ENCODE measurements around the gene IL1RN.

The IL1RN gene

DNA sequence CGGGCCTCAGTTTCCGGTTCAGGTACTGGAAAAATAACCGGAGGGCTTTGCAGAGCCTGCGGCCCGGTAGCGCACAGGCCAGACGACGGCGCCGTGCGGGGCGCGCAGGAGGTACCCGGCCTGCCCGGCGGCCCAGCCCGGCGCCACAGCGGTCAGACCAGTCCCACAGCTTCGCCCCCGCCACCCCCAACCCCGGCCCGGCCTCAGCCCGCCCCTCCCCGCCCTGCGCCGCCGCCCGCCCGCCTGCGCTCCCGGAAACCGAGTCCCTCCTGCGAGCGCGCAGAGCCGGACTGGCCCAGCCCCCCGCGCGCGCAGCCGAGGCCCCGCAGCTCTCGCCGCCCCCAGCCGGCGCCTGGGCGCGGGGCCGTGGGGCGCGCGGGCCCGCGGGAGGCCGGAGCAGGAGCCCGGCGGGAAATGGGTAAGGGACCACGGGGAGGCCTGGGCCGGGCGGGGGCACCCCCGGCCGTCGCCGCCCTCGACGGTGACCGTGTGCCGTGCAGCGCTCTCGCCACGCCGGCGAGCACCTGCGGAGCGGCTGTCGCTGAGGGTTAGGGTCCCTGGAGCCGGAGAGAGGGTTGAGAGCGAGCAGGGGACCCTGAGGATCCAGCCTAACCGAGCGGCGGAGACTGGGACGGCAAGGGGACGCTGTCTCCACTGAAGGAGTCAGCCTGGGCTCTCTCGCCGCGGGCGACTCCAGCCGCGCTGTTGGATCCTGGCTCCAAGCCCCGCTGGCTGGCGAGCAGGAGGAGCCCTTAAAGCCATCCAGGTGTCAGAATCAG lies 29.9 kb downstream of the IL1RN start:
- peak; percentile 64 for DNase-seq

GRCh38 chr2:113157897-113158753 lies 30.7 kb downstream of the IL1RN start:
- no peak for DNase-seq

- no peak for DNase-seq
Observed at GRCh38 chr2:113158884-113159553, 31.6 kb downstream of the IL1RN start.

- DNase-seq, result no peak
Observed at GRCh38 chr2:113160248-113160647, 32.9 kb downstream of the IL1RN start.

DNA sequence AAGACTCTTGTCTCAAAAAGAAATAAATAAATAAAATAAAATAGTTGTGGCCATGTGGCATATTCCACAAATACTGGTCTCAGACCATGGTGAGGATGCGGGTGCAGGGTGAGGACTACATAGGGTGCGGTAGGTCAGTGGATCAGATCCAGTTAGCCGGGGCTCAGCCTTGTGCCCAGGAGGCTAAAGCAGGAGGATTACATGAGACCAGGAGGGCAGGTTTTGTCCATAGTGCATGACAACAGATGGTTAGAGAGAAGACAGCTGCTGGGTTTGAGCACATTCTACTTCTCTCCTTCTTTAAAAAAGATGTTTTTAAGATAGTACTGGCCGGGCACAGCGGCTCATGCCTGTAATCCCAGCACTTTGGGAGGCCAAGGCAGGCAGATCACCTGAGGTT lies 33.6 kb downstream of the IL1RN start:
- no peak for DNase-seq

- DNase-seq, result no peak
Observed at GRCh38 chr2:113162173-113162572, 34.8 kb downstream of the IL1RN start.

GRCh38 chr2:113162869-113163268 lies 35.5 kb downstream of the IL1RN start:
- DNase-seq, result no peak

DNA sequence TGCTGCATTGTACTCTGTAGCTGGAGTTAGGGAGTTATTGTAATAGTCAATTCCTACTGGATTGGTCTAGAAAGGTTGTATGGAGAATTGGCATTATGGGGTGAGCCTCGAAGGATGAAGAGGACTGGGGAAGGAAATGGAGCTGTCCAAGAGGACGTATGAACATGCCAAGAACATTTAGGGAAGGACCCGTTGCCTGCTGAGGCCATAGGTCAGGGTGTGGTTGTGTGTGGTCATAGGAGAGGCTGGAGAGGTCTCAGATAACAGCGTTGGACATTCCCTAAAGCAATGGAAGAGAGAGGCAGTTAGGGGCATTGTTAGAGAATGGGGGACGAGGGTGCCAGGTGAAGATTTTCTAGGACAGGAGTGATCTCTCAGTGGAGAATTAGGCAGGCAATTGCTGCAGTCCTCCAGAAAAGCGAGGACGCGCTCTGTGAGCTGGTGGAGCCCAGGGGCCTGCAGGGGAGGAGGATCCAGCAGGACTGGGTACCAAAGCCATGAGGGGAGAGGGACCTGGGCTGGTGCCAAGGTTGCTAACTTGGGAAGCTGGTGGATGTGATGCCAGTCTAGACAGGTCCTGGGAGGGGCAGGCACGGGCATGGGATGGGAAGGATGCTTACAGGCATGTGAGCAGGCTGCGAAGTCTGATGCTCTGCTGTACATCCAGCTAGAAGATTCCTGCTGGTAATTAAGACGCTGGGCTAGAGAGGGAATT lies 37.0 kb downstream of the IL1RN start:
- no peak for DNase-seq

- no peak for DNase-seq
Observed at GRCh38 chr2:113164930-113165585, 37.7 kb downstream of the IL1RN start.

DNA sequence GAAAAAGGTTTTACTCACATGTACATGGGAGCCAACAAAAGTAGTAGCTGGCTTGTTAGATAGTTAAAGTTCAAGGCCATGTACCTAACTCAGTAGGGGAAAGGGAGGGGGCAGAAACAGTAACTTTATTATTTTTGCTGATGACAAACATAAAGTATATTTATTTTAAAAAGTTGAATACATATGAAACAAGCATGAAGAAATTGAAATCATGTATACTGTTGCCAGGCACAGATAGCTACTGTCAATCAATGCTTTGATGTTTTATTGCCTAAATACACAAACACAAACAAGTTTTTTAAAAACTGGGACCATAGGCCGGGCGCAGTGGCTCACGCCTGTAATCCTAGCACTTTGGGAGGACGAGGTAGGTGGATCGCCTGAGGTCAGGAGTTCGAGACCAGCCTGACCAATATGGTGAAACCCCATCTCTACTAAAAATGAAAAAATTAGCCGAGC lies 38.8 kb downstream of the IL1RN start:
- DNase-seq, result no peak

DNA sequence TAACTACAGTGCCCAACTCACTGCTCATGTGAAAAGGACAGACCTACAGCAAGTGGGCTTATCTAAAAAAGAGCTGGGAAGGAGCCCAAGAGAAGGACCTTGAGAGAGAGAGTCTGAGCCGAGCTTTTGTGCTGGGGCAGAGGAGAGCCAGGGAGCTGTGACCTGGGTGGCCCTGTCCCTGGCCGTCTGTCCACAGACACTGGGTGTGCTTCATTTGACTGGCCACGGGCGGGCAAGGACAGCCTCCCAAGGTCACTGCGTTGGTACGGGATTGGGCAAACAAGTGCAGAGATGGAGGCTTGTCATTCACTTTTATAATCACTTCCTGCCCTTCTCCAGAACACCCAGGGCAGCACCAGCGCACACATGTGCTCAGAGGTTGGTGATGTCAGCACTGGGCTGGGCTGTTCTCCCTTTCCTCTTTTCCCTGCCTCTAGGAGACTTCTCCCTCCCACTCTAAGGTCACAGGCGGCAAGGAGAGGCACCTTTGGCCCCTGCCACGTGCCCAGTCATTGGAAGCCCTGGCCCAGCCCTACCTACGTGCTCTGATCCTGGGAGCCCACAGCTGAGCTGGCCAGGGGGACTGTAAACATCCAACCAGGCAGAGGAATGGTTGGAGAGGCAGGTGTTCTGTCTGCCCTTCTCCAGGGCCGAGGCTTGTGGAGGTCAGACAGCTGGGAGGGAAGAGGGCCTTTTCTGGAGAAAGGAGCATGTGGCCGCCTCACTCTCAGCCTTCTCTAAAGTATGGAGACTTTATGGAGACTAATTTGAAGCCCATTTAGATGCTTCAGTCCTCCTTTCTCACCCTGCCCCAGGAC lies 39.9 kb downstream of the IL1RN start:
- DNase-seq, result peak; percentile 55 to 63

DNA sequence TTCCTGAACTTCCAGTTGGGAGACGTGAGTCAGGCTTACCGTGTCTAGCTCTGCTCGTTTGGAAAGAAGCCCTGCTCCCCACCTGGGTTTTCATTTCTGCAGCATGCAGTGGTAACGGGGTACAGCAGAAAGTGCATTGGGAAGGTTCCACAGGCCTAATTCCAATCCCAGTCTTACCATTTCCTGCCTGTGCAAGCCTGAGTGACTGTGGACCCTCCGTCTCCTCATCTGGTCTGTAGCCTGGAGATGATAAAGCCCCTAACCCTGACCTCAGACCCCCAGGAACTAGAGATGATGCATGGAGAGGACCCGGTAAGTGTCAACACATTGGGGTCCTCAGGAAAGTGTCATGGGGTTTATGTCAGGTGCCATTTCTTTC lies 40.6 kb downstream of the IL1RN start:
- no peak for DNase-seq

DNA sequence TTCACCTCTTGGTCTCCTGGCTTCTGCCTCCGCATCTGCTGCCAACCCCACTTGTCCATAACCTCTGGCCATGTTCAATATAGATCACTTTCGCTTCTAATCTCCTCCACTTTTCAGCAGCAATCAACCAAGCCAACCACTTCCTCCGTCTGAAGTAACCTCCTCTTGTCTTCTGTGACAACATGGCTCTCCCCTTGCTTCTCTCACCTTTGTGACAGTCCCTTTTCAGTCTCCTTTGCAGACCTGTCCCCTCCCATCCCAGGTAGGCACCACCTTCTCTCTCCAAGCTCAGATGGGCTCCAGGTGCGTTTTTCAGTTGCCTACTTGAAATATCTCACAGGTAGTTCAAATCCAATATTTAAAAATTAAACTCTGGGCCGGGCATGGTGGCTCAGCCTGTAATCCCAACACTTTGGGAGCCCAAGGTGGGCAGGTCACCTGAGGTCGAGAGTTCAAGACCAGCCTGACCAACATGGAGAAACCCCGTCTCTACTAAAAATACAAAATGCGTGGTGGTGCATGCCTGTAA lies 41.7 kb downstream of the IL1RN start:
- DNase-seq, result no peak

- DNase-seq, result no peak
Observed at GRCh38 chr2:113169586-113169985, 42.2 kb downstream of the IL1RN start.

DNA sequence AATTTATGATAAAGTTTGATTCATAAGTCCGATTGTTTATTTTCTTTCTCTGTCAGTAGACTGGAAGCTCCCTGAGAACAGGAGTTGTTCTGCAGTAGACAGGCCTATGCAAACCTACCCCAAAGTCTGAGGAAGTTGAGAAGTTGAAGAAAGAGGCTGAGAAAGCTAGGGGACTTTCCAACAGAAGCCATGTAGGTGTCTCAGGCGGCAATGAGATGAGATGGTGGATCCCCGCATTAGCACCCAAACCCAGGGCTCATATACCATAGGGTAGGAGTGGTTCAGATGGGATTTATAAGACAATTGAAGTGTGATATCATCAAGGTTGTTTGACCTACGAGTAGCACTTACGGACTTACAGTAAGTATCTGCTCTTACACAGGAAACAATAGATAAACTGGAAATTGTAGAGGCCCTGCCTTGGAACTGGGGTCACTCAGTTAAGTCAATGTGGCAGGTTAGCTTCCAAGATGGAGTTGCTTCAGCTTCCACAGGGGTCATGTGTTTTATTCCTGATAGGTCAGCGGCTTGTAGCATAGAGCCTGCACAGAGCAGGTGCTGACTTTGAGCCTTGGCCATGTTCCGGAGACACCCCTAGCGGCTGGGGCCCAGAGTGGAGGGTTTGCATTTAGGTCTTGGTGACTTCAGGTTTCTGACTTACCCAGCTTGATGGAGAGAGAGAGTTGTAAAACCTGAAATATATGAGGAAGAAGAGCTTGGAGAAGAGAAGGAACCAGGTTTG lies 44.1 kb downstream of the IL1RN start:
- DNase-seq, result no peak

- DNase-seq, result no peak
Observed at GRCh38 chr2:113172721-113173541, 45.5 kb downstream of the IL1RN start.

- DNase-seq, result peak; percentile 89 to 93
Observed at GRCh38 chr2:113173542-113174375, 46.4 kb downstream of the IL1RN start, which contains the start of gene PSD4. TSS of gene PSD4 (plus strand) at chr2:113173971. CDS start at chr2:113182457, 8,486 bp downstream.

DNA sequence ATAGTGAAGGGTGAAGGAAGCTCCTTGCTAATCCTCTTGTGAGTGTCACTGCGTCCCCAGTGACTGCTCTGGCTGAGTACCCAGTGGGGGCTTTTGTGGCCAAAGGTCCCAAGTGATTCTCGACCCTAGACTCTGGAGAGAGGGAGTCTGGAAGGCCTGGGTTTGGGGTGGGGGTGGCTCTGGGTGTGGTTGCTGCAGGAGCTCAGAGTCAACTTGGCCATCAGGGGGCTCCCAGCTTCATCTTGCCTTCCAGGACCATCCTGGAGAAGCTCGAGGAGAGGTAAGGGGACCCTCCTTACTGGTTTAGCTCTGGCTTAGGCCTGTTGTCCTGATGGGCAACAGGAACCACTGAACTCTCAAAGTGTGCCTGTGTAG lies 47.0 kb downstream of the IL1RN start:
- peak in 1 of 2 experiments; percentile 46 for DNase-seq

Data from activated CD4-positive, alpha-beta T cell treated with anti-CD3 and anti-CD28 coated beads, Interleukin-2, amount 50 U/mL, for 48 hours (primary cell).